HepG2 (cell line): ENCODE results near the gene CAMSAP3. TPM values are rescaled to one million over a fixed set of nuclear protein-coding genes. Genes with fewer than 3 reads are reported as not detected.

Experiments used
- ATAC-seq: fragments of 200-7000 bp; cut with Tn5 transposase; 3 replicates; pipeline ENCODE4 v1.9.1; 2020; ENCODE audit warnings: mild to moderate bottlenecking, moderate library complexity
- BruUV-seq: library from RNA; stranded (reverse); fragments of 400-500 nt; replicated peaks from 2 replicates; lab custom pipeline; 2021; lab: Mats Ljungman, UMichigan
- CTCF ChIA-PET: fragments of 300-600 bp; formaldehyde crosslinking; extraction: SDS; loops from one replicate; lab custom pipeline; 2021; ENCODE audit warnings: low total read pairs, inconsistent platforms, low intra/inter-chr PET ratio; lab: Yijun Ruan, JAX
- POLR2A ChIA-PET: fragments of 350-600 bp; sonication (Branson Sonifier 250); formaldehyde crosslinking; loops from one replicate; lab custom pipeline; 2020; ENCODE audit warnings: antibody characterized with exemption, inconsistent platforms; lab: Yijun Ruan, JAX
- DNase-seq: peaks from one replicate; pipeline ENCODE4 v3.0.0-alpha.2; 2015; ENCODE audit warnings: low spot score
- FAIRE-seq: peaks from 3 replicates; lab custom pipeline; 2011; peaks lifted over from hg19 to GRCh38; lab: Jason Lieb, UNC
- H2AFZ ChIP-seq: one replicate; pipeline ENCODE4 v1.6.1; 2011; ENCODE audit warnings: low read length, inconsistent platforms
- H3K27ac ChIP-seq: fragments of 300-600 bp; 3 replicates; pipeline ENCODE4 v1.8.0; 2011; ENCODE audit warnings: mixed run types, mild to moderate bottlenecking, mixed read lengths, low read length, inconsistent platforms; ENCODE audit not compliant: insufficient read depth; ENCODE audit errors: extremely low read length
- H3K27me3 ChIP-seq, 2 experiments: fragments of 200-600 bp in 1 of 2; 2 replicates in 1 of 2; 3 replicates in 1 of 2; pipeline versions ENCODE4 v1.6.0 to v1.8.0; 2011; ENCODE audit warnings: low read length in 2 of 2, mild to moderate bottlenecking in 2 of 2, moderate library complexity in 2 of 2, inconsistent platforms in 1 of 2; ENCODE audit not compliant: insufficient read depth in 2 of 2, control insufficient read depth in 1 of 2
- H3K36me3 ChIP-seq, 2 experiments: fragments of 200-600 bp in 1 of 2; replicated peaks in 1 of 2; 2 replicates in 1 of 2; 3 replicates in 1 of 2; pipeline versions ENCODE4 v1.5.1 to v1.8.0; 2011; ENCODE audit warnings: low read length in 2 of 2, inconsistent platforms in 1 of 2; ENCODE audit not compliant: insufficient read depth in 2 of 2, control insufficient read depth in 1 of 2
- H3K4me1 ChIP-seq: 2 replicates; pipeline ENCODE4 v1.5.1; 2012; ENCODE audit warnings: low read length, inconsistent platforms; ENCODE audit not compliant: insufficient read depth
- H3K4me2 ChIP-seq: 2 replicates; pipeline ENCODE4 v1.6.0; 2011; ENCODE audit warnings: low read depth, low read length, inconsistent platforms
- H3K4me3 ChIP-seq, 3 experiments: fragments of 200-600 bp in 1 of 3; sonication (generic), shearing (Covaris generic) in 1 of 3; replicated peaks in 1 of 3; 2 replicates each; pipeline ENCODE4 v1.5.1; 2011 to 2016; ENCODE audit warnings: low read length in 3 of 3, inconsistent platforms in 2 of 3, low read depth in 2 of 3, mild to moderate bottlenecking in 2 of 3, control low read depth in 1 of 3, mixed read lengths in 1 of 3; ENCODE audit not compliant: insufficient read depth in 1 of 3
- H3K79me2 ChIP-seq: one replicate; pipeline ENCODE4 v1.6.1; 2011; ENCODE audit warnings: low read length, inconsistent platforms; ENCODE audit not compliant: insufficient read depth
- H3K9ac ChIP-seq: 2 replicates; pipeline ENCODE4 v1.6.0; 2011; ENCODE audit warnings: mild to moderate bottlenecking, low read depth, low read length, inconsistent platforms; ENCODE audit not compliant: insufficient read depth
- H3K9me3 ChIP-seq: 2 replicates; pipeline ENCODE4 v1.5.1; 2012; ENCODE audit warnings: mild to moderate bottlenecking, low read length
- H4K20me1 ChIP-seq: 2 replicates; pipeline ENCODE4 v1.6.0; 2011; ENCODE audit warnings: inconsistent platforms, mild to moderate bottlenecking, low read length, moderate library complexity; ENCODE audit not compliant: insufficient read depth
- CAMTA2 ChIP-seq: sonication (generic); formaldehyde crosslinking; IDR thresholded peaks from 2 replicates; pipeline ENCODE4 v1.4.0; 2020; ENCODE audit warnings: mild to moderate bottlenecking, missing genetic modification reagents, borderline replicate concordance
- DBP ChIP-seq: sonication (generic); formaldehyde crosslinking; IDR thresholded peaks from 2 replicates; pipeline ENCODE4 v1.4.0; 2020; ENCODE audit warnings: missing genetic modification reagents; ENCODE audit errors: not compliant biosample characterization
- SAFB2 ChIP-seq: sonication (generic); formaldehyde crosslinking; IDR thresholded peaks from 2 replicates; pipeline ENCODE4 v1.5.1; 2020; ENCODE audit warnings: missing genetic modification reagents, low read depth, mild to moderate bottlenecking, borderline replicate concordance
- ZBTB7A ChIP-seq: sonication (generic); formaldehyde crosslinking; IDR thresholded peaks from 2 replicates; pipeline ENCODE4 v1.8.0; 2022; ENCODE audit warnings: mild to moderate bottlenecking, missing genetic modification reagents
- ZGPAT ChIP-seq: IDR thresholded peaks from 2 replicates; pipeline ENCODE4 v1.6.1; 2016; ENCODE audit warnings: mild to moderate bottlenecking
- ZNF543 ChIP-seq: sonication (generic); formaldehyde crosslinking; IDR thresholded peaks from 2 replicates; pipeline ENCODE4 v1.4.0; 2020; ENCODE audit warnings: mild to moderate bottlenecking, missing genetic modification reagents
- ZNF660 ChIP-seq: sonication (generic); formaldehyde crosslinking; IDR thresholded peaks from 2 replicates; pipeline ENCODE4 v1.5.1; 2020; ENCODE audit warnings: mild to moderate bottlenecking, low read depth, missing genetic modification reagents, borderline replicate concordance
- ZSCAN21 ChIP-seq: sonication (generic); formaldehyde crosslinking; IDR thresholded peaks from 2 replicates; pipeline ENCODE4 v1.8.0; 2022; ENCODE audit warnings: mild to moderate bottlenecking, missing genetic modification reagents, moderate library complexity, borderline replicate concordance
- WGBS: methylation state at CpG from one replicate; pipeline ENCODE4 v1.1.6; 2017; ENCODE audit warnings: low lambda C conversion rate; 5-methylcytosine and 5-hydroxymethylcytosine counted together
- in situ Hi-C: cut with HindIII; loops from 2 replicates; pipeline ENCODE4 v1.10.0; 2017; ENCODE audit warnings: low pct_unique_long_range_greater_than_20kb; ENCODE audit not compliant: extremely low pct_ligation_motif_present
- intact Hi-C: fragments of 100-400 bp; cut with micrococcal nuclease; formaldehyde crosslinking; loops from one replicate; pipeline ENCODE4 v1.10.0; 2022; ENCODE audit not compliant: unreplicated experiment
- polyA plus RNA-seq, 8 experiments: library from polyadenylated mRNA; depleted of rRNA in 3 of 8; stranded (reverse) in 7 of 8; unstranded in 1 of 8; fragments of >200 nt; fragmentation: Illumina TruSeq in 4 of 8; extraction: Trizol in 4 of 8; gene quantifications; 2 replicates each; pipeline versions ENCODE4 v1.2.1 to v1.2.3, GENCODE V29; 2011 to 2016; ENCODE audit warnings: low read depth in 4 of 8, missing spikeins in 1 of 8, mixed read lengths in 1 of 8; ENCODE audit not compliant: insufficient read depth in 1 of 8
- total RNA-seq, 5 experiments: library from RNA; depleted of rRNA; stranded (reverse); fragments of >200 nt; fragmentation: Illumina TruSeq; extraction: Trizol; gene quantifications; 2 replicates each; pipeline ENCODE4 v1.2.3, GENCODE V29; 2016; ENCODE audit warnings: low read depth in 1 of 5
- TF ChIP-seq, protein P1 (sequence below): sonication (generic); formaldehyde crosslinking; IDR thresholded peaks from 2 replicates; pipeline ENCODE4 v1.5.0; 2020; ENCODE audit warnings: missing genetic modification reagents, mild to moderate bottlenecking, borderline replicate concordance

The CAMSAP3 gene
- total and polyA plus RNA-seq, 2 of the 13 experiments (the other 11 are each of a cell fraction or from before 2014, with no cell fraction given): 10.8 to 11.8 TPM

DNA sequence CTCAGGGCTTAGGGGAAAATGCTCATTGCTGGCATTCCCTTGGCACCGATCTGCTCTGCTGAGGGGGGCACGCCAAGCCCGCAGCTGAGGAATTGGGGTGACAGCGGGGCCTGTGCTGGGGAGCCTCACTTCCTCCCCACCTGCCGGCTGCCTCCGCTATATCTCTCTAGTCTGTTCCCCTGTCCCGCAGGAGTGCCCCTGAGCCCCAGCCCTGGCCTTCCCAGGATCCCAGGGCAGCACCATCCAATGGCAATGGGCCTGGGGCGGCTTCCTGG, 50.7 kb downstream of the CAMSAP3 start:
- POLR2A ChIA-PET: no interaction called here
- Histone ChIP-seq H3K9ac (no peak overlapping the region), H4K20me1 (no peaks in the 10 kb centered on the region)

More for the DNA sequence above, 50.7 kb downstream of the CAMSAP3 start:
- Histone ChIP-seq H3K27me3 (no peaks in the 10 kb centered on the region), H3K36me3 (no peaks in the 10 kb centered on the region), H2AFZ (no peak overlapping the region), H3K27ac (no peak overlapping the region), H3K9me3 (no peaks in the 10 kb centered on the region), H3K4me1 (no peaks in the 10 kb centered on the region), H3K79me2 (no peaks in the 10 kb centered on the region), H3K4me2 (no peak overlapping the region)
- in situ Hi-C loops (no loop called here), intact Hi-C loops (no loop called here)
- no TSS peak for BruUV-seq
- FAIRE-seq (no peak), DNase-seq (no peak)
- WGBS: no CpG with 5 or more reads among the region's 8 CpGs
- CTCF ChIA-PET: no interaction called here
- no peak for TF ChIP-seq ZNF660 (CRISPR knock-in tag)
- TF ChIP-seq ZGPAT (CRISPR knock-in tag): no peak
- no peak for TF ChIP-seq ZBTB7A (CRISPR knock-in tag)
- TF ChIP-seq ZNF543 (CRISPR knock-in tag): no peak
- no peak for TF ChIP-seq CAMTA2 (CRISPR knock-in tag)
- TF ChIP-seq, protein P1, sequence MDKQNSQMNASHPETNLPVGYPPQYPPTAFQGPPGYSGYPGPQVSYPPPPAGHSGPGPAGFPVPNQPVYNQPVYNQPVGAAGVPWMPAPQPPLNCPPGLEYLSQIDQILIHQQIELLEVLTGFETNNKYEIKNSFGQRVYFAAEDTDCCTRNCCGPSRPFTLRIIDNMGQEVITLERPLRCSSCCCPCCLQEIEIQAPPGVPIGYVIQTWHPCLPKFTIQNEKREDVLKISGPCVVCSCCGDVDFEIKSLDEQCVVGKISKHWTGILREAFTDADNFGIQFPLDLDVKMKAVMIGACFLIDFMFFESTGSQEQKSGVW (CRISPR knock-in tag): no peak
- no peak for TF ChIP-seq DBP (CRISPR knock-in tag)
- TF ChIP-seq SAFB2 (CRISPR knock-in tag): no peak
- TF ChIP-seq ZSCAN21: no peak
- TF ChIP-seq, all 625 proteins: peak for 0
- ATAC-seq: no peak
- H3K4me3 ChIP-seq: no peak overlapping the region
